Common myeloid progenitor, CD34-positive (primary cell): ENCODE measurements around the gene SLC1A4.
"Not testable (repeated sequence)": the region's sequence is repeated elsewhere in the genome, so short reads cannot be mapped to it uniquely, and the experiment has no call there.

Source experiments
- CTCF ChIA-PET: fragments of 350-600 bp; sonication (Branson Sonifier 250); formaldehyde crosslinking; loops from one replicate; lab custom pipeline; 2021; ENCODE audit warnings: antibody characterized with exemption; lab: Charles Lee
- POLR2A ChIA-PET: fragments of 350-600 bp; sonication (Branson Sonifier 250); formaldehyde crosslinking; loops from one replicate; lab custom pipeline; 2021; ENCODE audit warnings: antibody characterized with exemption; lab: Charles Lee
- DNase-seq, 3 donors: peaks; one replicate each; pipeline versions ENCODE4 v3.0.0 to v3.0.0-alpha.2; 2013
- H3K27ac ChIP-seq, 2 experiments: 1 replicate in 1 of 2; 2 replicates in 1 of 2; pipeline ENCODE4 v1.7.0; 2013; ENCODE audit warnings: inconsistent platforms in 2 of 2, low read length in 2 of 2, mild to moderate bottlenecking in 2 of 2, low read depth in 1 of 2, moderate library complexity in 1 of 2; ENCODE audit not compliant: severe bottlenecking in 2 of 2, insufficient read depth in 1 of 2, poor library complexity in 1 of 2
- H3K27me3 ChIP-seq, 5 experiments: replicated peaks in 2 of 5; 1 replicate in 3 of 5; 2 replicates in 2 of 5; pipeline versions ENCODE4 v1.6.1 to v1.7.0; 2013; ENCODE audit warnings: low read length in 4 of 5, mild to moderate bottlenecking in 2 of 5, moderate library complexity in 2 of 5, inconsistent platforms in 1 of 5; ENCODE audit not compliant: insufficient read depth in 5 of 5, control insufficient read depth in 4 of 5
- H3K36me3 ChIP-seq, 4 experiments: 1 replicate in 2 of 4; 2 replicates in 2 of 4; pipeline versions ENCODE4 v1.6.1 to v1.7.0; 2013; ENCODE audit warnings: low read length in 3 of 4, control low read depth in 1 of 4, mild to moderate bottlenecking in 1 of 4; ENCODE audit not compliant: control insufficient read depth in 4 of 4, insufficient read depth in 4 of 4
- H3K4me1 ChIP-seq, 4 experiments: 1 replicate in 3 of 4; 2 replicates in 1 of 4; pipeline versions ENCODE4 v1.6.1 to v1.7.1; 2013; ENCODE audit warnings: low read length in 3 of 4, mild to moderate bottlenecking in 3 of 4, control low read depth in 1 of 4, inconsistent platforms in 1 of 4, moderate library complexity in 1 of 4; ENCODE audit not compliant: control insufficient read depth in 4 of 4, insufficient read depth in 4 of 4; ENCODE audit errors: control extremely low read depth in 1 of 4
- H3K4me3 ChIP-seq, 7 experiments: 1 replicate in 4 of 7; 2 replicates in 3 of 7; pipeline versions ENCODE4 v1.5.1 to v1.7.0; 2013; ENCODE audit warnings: mild to moderate bottlenecking in 7 of 7, low read length in 6 of 7, moderate library complexity in 6 of 7, inconsistent platforms in 2 of 7, low read depth in 2 of 7, control low read depth in 1 of 7; ENCODE audit not compliant: insufficient read depth in 4 of 7, control insufficient read depth in 1 of 7; ENCODE audit errors: extremely low read depth in 1 of 7
- H3K9me3 ChIP-seq, 5 experiments: 1 replicate in 4 of 5; 2 replicates in 1 of 5; pipeline versions ENCODE4 v1.6.1 to v1.7.1; 2013; ENCODE audit warnings: low read length in 4 of 5, mild to moderate bottlenecking in 2 of 5, inconsistent platforms in 1 of 5, low read depth in 1 of 5, moderate library complexity in 1 of 5; ENCODE audit not compliant: control insufficient read depth in 4 of 5, insufficient read depth in 2 of 5; ENCODE audit errors: control extremely low read depth in 1 of 5
- WGBS: methylation state at CpG from one replicate; pipeline ENCODE4 v1.1.5; 2013; ENCODE audit not compliant: insufficient coverage; 5-methylcytosine and 5-hydroxymethylcytosine counted together

The SLC1A4 gene

GRCh38 chr2:64952511-64953482 is 36.4 kb upstream of the SLC1A4 start:
- ChIA-PET POLR2A (no interaction called here), CTCF (interaction anchor here (0.8 to 1.7 kb wide), 5 partner anchors 11 to 21 kb away, joined by 3 to 5 read pairs (median 3); no protein-coding TSS in a partner anchor)
- Histone ChIP-seq H3K4me3 (no peak overlapping the region), H3K27me3 (no peaks in the 10 kb centered on the region), H3K27ac (no peak overlapping the region), H3K36me3 (peaks cover 0 to 4% (median 0%) of the 10 kb centered on the region in 4 experiments), H3K9me3 (peaks cover 0 to 4% (median 0%) of the 10 kb centered on the region in 5 experiments), H3K4me1 (peaks cover 0 to 18% (median 15%) of the 10 kb centered on the region in 4 experiments)
- 97% methylated on average over 8 of the region's 15 CpGs for WGBS
- DNase-seq, result no peak

GRCh38 chr2:64955467-64955866 is 33.7 kb upstream of the SLC1A4 start:
- CTCF ChIA-PET, result no interaction called here

GRCh38 chr2:64957109-64957903 is 31.9 kb upstream of the SLC1A4 start:
- peaks cover 0 to 4% (median 0%) of the 10 kb centered on the region in 5 experiments for H3K9me3 ChIP-seq
- CTCF ChIA-PET, result interaction anchor here (1.1 to 1.8 kb wide), 4 partner anchors 9 to 39 kb away, joined by 3 to 5 read pairs (median 4); no protein-coding TSS in a partner anchor
- H3K27me3 ChIP-seq, result no peaks in the 10 kb centered on the region
- no peaks in the 10 kb centered on the region for H3K4me1 ChIP-seq
- POLR2A ChIA-PET, result no interaction called here
- no peak overlapping the region for H3K27ac ChIP-seq
- no peak overlapping the region for H3K4me3 ChIP-seq
- H3K36me3 ChIP-seq, result peaks cover 0 to 4% (median 0%) of the 10 kb centered on the region in 4 experiments
- WGBS, result 92% methylated on average over 5 of the region's 9 CpGs
- DNase-seq, result no peak

More at GRCh38 chr2:64955467-64955866, 33.7 kb upstream of the SLC1A4 start:
- POLR2A ChIA-PET, result no interaction called here
- Histone ChIP-seq H3K27ac (no peak overlapping the region), H3K4me1 (peaks cover 0 to 6% (median 3%) of the 10 kb centered on the region in 4 experiments), H3K4me3 (no peak overlapping the region), H3K27me3 (no peaks in the 10 kb centered on the region), H3K36me3 (peaks cover 0 to 4% (median 0%) of the 10 kb centered on the region in 4 experiments), H3K9me3 (peaks cover 0 to 4% (median 0%) of the 10 kb centered on the region in 5 experiments)
- 100% methylated on average over 1 of the region's 2 CpGs for WGBS
- no peak for DNase-seq

GRCh38 chr2:64958556-64958955 is 30.6 kb upstream of the SLC1A4 start:
- no peak overlapping the region for H3K4me3 ChIP-seq
- DNase-seq, result no peak
- no peaks in the 10 kb centered on the region for H3K4me1 ChIP-seq
- H3K9me3 ChIP-seq, result peaks cover 0 to 4% (median 0%) of the 10 kb centered on the region in 5 experiments
- CTCF ChIA-PET, result interaction anchor here (1.1 to 1.8 kb wide), 2 partner anchors 9 to 11 kb away, joined by 3 to 5 read pairs; no protein-coding TSS in a partner anchor
- WGBS, result 100% methylated on average over 1 of the region's 9 CpGs
- H3K27ac ChIP-seq, result no peak overlapping the region
- peaks cover 0 to 4% (median 0%) of the 10 kb centered on the region in 4 experiments for H3K36me3 ChIP-seq
- POLR2A ChIA-PET, result interaction anchor here (0.6 kb wide), 1 partner anchor 11 kb away, joined by 3 read pairs; no protein-coding TSS in a partner anchor
- no peaks in the 10 kb centered on the region for H3K27me3 ChIP-seq

GRCh38 chr2:64960819-64961218 is 28.4 kb upstream of the SLC1A4 start:
- H3K27me3 ChIP-seq, result no peaks in the 10 kb centered on the region
- H3K4me1 ChIP-seq, result no peaks in the 10 kb centered on the region
- WGBS, result 100% methylated on average over 1 of the region's 2 CpGs
- no peak for DNase-seq
- POLR2A ChIA-PET, result no interaction called here
- no peak overlapping the region for H3K4me3 ChIP-seq
- no peak overlapping the region for H3K27ac ChIP-seq
- H3K36me3 ChIP-seq, result no peaks in the 10 kb centered on the region
- peaks cover 0 to under 1% (median 0%) of the 10 kb centered on the region in 5 experiments for H3K9me3 ChIP-seq
- CTCF ChIA-PET, result interaction anchor here (1.1 kb wide), 1 partner anchor 25 kb away, joined by 3 read pairs; no protein-coding TSS in a partner anchor

- DNase-seq, H3K27ac ChIP-seq, H3K4me3 ChIP-seq, H3K27me3 ChIP-seq, POLR2A ChIA-PET, H3K9me3 ChIP-seq, H3K36me3 ChIP-seq, H3K4me1 ChIP-seq: not testable (repeated sequence)
- 84% methylated on average over 3 of the region's 4 CpGs for WGBS
- CTCF ChIA-PET, result interaction anchor here (1.3 to 2.3 kb wide), 4 partner anchors 15 to 76 kb away, joined by 3 to 8 read pairs (median 5); no protein-coding TSS in a partner anchor
These were observed 26.1 kb upstream of the SLC1A4 start for GRCh38 chr2:64963138-64963537.
